NCI-H69 (cell line): Measurements from ENCODE around the gene HBE1.
"Not testable (repeated sequence)": the region's sequence is repeated elsewhere in the genome, so short reads cannot be mapped to it uniquely, and the experiment has no call there.

Experiments
- DNase-seq: peaks from one replicate; lab custom pipeline; 2025; lab: John Stamatoyannopoulos, UW

The HBE1 gene

DNA sequence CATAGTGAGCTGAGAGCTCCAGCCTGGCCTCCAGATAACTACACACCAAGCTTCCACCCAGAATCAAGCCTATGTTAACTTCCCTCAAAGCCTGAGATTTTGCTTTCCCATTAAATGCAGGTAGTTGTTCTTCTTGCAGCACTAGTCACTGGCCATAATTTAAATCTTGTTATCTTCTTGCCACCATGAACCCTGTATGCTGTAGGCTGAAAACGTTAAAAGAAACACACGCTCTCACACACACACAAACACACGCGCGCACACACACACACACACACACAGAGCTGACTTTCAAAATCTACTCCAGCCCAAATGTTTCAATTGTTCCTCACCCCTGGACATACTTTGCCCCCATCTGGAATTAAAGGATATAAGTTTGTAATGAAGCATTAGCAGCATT is 16.3 kb downstream of the HBE1 start:
- DNase-seq, result not testable (repeated sequence)

DNA sequence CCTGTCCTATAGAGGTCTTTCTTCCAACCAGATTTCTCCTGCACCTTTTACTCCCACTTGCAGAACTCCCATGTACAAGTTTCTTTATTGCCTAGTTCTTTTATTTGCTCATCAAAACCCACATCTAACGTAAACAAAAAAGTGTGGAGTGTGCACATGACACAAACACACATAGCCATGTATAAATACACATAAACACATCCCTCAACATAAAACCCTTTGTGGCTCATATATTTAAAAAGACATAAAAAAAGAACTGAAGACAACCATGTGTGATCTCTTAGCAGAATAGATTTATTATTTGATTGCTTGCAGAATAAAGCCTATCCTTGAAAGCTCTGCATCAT is 16.9 kb downstream of the HBE1 start:
- DNase-seq, result no peak

DNA sequence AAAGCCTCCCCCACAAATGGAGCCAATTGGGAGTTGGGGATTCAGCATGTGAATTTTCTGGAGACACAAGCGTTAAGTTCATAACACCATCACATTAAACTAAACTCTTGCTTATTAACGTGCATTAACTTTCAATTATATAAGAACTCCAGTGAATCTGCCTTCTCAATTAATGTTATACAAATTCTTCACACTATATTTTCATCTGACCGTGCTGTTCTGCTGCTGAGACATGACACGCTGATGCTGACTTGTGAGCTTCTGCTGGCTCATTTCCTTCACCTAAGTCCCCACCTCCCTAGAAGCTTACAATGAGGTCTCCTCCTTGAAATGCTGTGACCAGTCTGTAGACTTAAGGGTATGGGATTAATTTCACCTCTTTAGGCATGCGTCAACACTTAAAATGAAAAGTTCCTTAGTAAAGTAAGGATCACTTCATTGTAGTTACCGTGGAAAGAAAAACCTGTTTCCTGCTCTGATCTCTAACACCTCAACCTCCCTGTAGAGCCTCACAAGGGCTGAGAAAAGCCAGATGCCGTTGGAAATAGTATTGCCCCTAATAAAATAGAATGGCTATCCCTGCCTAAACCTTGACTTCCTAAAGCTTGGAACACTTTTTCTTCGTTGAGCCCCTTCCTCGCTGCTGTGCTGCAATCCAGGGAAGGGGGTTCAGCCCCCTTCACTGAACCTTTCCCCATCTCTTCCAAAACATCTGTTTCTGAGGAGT is 17.4 kb downstream of the HBE1 start:
- DNase-seq, result no peak

DNA sequence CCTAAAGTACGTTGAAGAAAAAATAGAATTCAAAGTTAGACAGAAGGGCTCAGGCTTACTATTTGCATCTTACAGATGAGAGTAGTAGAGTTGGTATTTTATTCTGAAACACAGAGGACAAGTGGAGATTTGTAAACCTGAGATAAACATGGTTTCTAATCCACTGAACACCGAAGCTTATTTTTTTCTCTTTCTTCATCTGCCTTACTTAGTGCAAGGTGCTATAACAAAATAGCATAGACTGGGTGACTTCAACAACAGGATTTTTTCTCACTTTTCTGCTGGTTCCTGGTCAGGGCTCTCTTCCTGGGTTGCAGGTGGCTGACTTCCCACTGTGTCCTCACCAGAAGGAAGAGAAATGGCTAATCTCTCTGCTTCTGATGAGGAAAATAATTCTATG is 18.0 kb downstream of the HBE1 start:
- no peak for DNase-seq

DNA sequence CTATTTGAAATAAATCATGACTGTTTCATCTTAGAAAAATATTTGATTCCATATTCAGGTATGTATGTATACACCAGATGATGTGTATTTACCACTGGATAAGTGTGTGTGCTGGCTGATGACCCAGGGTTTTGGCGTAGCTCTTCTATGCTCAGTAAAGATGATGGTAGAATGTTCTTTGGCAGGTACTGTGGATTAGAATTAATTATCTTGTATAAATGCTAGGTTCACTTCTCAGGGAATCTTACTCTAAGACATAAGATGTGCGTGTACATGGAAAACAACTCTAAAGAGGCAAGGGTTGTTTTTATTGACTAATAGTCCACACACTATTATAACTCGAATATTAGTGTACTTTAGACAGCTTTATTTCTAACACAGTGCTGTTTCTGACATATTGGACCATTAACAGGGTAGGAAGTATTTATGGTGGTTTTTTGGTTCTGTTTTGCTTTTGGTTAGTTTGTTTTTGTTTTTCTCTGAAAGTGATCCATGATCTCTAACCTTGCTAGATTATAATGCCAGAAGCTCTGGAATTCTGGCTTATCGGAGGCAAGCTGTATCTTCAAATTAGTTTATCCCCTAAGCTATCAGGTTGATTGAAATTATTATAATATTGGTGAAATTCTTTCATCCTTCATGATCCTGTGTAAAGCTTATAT is 19.1 kb downstream of the HBE1 start:
- DNase-seq, result no peak

DNA sequence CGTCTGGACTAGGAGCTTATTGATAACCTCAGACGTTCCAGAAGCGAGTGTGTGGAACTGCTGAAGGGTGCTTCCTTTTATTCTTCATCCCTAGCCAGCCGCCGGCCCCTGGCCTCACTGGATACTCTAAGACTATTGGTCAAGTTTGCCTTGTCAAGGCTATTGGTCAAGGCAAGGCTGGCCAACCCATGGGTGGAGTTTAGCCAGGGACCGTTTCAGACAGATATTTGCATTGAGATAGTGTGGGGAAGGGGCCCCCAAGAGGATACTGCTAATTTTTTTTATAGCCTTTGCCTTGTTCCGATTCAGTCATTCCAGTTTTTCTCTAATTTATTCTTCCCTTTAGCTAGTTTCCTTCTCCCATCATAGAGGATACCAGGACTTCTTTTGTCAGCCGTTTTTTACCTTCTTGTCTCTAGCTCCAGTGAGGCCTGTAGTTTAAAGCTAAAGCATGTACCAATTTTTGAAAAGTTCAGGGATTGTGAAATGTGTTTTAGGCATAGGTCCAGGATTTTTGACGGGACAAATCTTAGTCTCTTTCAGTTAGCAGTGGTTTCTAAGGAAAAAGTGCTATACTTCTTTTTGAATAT is 19.8 kb downstream of the HBE1 start, which contains the start of gene HBG1:
HBG1 (minus strand) TSS at position 51 of the 590 bp plus-strand sequence. CDS start 53 bp downstream, outside the sequence.
- DNase-seq, result not testable (repeated sequence)

DNA sequence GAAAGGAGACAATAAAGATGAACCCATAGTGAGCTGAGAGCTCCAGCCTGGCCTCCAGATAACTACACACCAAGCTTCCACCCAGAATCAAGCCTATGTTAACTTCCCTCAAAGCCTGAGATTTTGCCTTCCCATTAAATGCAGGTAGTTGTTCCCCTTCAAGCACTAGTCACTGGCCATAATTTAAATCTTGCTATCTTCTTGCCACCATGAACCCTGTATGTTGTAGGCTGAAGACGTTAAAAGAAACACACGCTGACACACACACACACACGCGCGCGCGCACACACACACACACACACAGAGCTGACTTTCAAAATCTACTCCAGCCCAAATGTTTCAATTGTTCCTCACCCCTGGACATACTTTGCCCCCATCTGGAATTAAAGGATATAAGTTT is 21.2 kb downstream of the HBE1 start:
- not testable (repeated sequence) for DNase-seq

DNA sequence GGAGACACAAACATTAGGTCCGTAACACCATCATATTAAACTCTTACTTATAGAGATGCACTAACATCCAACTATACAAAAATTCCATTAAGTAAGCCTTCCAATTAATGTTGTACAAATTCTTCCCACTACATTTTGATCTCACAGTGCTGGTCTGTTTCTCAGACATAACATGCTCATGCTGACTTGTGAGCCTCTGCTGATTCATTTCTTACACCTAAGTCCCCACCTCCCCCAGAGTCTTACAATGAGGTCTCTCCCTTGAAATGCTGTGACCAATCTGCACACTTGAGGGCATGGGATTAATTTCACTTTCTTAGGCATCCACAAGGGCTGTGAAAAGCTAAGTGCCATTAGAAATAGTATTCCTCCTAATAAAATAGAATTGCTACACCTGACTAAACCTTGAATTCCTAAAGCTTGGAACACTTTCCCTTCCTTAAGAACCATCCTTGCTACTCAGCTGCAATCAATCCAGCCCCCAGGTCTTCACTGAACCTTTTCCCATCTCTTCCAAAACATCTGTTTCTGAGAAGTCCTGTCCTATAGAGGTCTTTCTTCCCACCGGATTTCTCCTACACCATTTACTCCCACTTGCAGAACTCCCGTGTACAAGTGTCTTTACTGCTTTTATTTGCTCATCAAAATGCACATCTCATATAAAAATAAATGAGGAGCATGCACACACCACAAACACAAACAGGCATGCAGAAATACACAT is 22.1 kb downstream of the HBE1 start:
- DNase-seq, result no peak

DNA sequence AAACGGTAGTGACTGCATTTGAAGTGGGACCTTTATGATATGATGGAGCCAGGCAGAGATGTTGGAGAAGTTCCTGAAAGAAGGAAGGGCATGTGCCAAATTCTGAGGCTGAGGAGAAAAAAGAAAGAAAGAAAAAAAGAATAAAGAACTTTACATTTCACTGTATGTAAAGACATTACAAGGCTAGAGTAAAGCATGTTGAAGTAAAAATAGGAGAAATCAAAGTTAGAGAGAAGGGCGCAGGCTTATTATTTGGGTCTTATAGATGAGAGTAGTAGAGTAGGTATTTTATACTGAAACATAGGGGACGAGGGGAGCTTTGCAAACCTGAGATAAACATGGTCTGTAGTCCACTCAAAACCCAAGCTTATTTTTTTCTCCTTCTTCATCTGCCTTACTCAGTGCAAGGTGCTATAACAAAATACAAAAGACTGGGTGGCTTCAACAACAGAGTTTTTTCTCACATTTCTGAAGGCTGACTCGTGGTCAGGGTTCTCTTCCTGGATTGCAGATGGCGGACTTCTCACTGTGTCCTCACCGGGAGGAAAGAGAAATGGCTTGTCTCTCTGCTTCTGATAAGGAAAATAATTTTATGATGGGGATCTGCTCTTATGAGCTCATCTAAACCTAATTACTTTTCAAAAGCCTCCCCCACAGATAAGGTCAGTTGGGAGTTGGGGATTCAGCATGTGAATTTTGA is 22.8 kb downstream of the HBE1 start:
- DNase-seq, result no peak

DNA sequence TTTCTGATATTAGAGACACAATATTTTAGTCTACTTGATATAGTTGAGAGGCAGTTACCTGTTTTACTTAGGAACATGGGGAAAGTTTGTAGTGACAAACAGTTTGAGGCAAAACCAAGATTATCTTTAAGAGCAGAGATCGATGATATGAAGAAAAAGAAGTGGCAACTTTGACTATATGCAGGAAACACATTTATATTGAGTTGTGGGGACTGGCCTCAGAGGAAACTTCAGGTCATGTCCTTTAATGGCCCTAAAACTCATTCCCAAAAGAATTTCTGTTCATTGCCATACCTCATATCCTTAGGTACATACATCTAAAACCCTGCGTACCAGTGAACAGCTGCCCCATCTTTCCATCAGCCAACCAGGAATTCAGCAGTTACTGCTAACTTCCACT is 24.6 kb downstream of the HBE1 start:
- DNase-seq, result no peak

DNA sequence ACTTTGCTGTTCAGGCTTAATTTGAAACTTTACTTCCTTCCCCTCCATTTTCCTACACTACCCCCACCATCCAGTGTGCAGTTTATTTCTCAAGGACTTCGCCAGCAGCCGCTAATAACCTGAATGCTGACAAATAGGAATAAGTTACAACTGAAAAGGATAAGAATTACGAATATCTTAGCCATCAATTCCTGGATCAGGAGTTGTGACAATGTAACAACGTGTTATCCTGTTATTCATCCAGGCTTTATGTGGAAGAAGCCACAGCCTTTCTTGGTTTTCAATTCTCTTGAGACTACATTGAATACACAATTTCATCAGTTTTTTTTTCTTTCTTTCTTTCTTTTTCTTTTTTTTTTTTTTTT is 25.9 kb downstream of the HBE1 start:
- no peak for DNase-seq

DNA sequence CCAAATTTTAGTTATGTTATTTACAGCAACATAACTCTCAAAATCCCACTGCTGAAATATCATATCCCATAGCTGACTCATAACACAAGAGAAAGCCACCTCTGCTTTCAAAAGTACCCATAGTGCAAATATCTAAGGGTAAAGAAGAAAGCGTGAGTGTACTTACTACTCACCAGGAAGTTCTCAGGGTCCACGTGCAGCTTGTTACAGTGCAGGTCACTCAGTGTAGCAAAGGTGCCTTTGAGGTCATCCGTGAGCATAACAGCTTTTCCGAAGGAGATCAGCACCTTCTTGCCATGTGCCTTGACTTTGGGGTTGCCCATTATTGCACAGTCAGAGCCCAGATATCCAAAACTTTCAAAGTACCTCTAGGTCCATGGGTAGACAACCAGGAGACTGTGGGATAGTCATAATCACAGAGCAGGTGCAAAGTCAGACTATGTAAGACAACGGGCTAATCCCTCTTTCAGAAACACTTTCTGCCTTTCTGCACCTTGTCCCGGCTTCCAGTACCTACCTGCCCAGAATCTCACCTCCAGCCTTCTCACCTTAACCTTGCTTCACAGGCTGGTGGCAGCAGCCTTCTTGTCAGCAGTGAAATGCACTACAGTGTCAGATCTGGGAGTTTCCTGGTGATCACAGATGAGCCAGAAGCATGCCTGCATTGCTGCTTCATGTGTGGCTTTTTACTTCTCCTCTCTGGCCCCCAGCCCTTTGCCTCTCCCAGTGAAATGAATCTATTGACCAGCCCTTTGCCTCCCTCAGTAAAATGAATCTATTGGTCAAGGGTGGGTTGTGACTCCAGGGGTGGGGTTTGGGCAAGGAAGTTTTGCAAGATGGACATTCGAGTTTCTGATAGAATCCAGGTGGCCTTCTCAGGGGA is 26.6 kb downstream of the HBE1 start:
- DNase-seq, result no peak

DNA sequence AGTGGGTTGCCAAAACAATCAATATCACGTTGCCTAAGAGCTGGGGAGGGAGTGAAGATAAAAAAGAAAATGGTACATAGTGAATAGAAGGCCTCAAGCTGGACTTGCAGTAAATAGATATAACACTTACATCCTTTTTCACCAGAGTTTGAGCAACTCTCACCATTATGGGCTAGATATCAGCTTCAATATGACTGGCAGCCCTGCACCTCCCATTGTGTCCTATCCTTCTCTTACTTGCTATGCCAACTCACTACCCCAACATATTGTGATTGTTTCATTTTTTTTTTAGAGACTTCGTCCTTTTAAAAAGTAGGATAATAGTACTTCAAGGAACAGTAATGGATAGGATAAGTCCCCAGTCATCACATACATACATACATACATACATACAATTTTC is 27.5 kb downstream of the HBE1 start:
- no peak for DNase-seq

DNA sequence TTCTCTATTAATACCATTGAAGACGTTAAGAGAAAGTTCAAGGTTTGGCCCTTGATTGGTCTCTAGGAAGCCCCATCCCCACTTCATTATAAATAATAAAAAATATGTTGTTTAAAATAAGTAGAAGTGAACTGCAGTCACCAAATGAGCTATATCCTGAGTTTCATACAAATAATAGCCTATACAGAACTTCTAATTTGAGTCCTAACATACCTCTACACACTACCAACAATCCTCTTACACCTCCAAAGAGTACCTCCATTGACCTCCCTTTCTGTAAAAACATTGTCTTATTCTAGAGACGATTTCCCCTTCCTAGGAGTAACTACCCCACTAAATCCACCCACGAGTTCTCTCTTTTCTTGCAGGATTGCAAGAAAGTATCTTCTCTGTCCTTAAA is 28.3 kb downstream of the HBE1 start:
- no peak for DNase-seq

DNA sequence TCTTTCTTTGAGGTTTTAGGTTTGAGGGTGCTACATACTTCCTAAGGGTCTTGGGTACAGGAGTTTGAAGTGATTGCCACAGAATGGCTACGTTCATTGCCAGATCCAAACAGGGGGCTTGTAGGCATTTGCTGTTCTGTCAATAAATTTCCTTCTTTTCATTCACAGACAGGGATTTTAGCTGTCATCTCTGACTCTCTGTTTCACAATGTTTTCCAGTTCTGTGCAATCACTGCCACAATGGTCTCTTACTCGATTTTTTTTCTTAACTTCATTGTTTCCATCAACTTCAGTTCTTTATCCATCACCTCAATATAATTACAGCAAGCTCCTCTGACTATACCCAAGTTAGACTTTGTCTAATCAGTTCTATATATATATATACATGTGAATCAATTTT is 29.3 kb downstream of the HBE1 start:
- no peak for DNase-seq

DNA sequence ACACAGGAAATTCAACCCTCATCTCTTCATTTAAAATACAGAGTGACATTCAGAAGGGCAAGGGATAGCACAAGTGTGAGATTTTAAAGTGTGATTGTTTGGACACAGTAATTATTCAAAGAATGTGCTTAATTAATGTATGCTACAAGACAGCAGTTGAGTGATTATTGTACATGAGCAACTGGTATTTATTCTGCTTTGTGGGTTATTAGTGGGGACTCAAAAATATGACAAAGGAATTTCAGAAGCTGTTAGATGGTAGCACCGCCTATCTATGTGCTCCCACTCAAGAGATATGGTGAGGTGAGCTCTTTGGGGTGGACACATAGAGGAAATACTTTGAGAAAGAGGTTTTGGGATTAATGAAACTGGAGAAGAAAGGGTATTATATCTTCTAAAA is 29.7 kb downstream of the HBE1 start:
- no peak for DNase-seq

DNA sequence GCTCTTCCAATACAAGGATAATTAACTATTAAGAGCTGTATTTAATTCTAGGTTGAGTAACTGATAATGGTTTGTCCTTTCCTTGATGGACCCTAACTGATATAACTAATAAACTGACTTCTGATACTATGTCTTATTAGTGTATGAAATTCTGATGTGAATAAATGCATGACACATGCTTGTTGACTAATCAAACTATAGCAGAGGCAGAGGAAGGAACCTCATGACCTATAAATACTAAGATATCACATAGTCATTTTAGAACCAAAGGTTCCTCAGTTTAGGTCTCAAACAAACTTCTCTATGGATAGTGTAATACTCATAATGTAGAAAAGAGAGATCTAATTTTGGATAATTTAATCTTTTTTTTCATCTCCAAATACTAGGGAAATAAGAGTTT is 30.7 kb downstream of the HBE1 start:
- no peak for DNase-seq

DNA sequence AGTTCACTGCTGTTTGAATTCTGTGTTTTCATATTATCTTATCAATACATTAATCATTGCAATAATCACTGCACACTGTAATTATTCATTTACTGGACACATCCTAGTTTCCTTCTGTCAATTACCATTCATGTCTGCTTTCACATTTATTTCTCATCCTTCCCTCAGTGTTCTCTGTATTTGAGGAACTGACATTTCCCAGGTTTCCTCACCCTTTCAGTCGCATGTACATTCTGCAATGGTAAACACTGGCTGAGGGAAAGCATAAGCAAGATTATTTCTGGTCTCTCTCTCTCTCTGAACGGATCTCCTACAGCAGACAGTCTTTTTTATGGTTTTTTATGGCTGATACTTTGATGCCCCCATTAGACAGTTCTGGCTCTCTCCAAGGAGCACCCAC is 31.3 kb downstream of the HBE1 start:
- DNase-seq, result no peak

DNA sequence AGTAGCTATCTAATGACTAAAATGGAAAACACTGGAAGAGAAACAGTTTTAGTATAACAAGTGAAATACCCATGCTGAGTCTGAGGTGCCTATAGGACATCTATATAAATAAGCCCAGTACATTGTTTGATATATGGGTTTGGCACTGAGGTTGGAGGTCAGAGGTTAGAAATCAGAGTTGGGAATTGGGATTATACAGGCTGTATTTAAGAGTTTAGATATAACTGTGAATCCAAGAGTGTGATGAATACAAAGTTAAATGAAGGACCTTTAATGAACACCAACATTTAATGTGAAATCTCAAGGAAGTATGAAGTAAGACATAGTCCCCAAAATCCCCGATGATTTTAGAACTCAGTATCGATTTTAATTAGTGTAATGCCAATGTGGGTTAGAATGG is 32.3 kb downstream of the HBE1 start:
- DNase-seq, result no peak

DNA sequence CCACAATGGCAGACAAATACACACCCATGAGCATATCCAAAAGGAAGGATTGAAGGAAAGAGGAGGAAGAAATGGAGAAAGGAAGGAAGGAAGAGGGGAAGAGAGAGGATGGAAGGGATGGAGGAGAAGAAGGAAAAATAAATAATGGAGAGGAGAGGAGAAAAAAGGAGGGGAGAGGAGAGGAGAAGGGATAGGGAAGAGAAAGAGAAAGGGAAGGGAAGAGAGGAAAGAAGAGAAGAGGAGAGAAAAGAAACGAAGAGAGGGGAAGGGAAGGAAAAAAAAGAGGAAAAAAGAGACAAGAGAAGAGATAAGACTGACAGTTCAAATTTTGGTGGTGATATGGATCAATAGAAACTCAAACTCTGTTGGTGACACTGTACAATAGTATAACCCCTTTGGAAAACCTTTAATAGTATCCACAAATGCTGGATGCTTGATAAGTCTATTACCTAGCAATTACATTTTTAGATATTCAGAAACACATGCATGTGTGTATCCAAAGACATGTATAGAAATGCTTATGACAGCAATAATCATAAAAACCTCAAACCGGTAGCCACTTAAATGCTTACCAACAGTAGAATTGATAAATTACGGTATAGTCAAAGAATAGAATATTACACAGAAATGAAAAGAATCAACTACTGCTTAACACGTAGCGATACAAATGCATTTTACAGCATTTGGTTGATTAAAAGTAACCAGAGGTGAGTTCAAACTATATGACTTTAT is 34.2 kb downstream of the HBE1 start:
- DNase-seq, result no peak

DNA sequence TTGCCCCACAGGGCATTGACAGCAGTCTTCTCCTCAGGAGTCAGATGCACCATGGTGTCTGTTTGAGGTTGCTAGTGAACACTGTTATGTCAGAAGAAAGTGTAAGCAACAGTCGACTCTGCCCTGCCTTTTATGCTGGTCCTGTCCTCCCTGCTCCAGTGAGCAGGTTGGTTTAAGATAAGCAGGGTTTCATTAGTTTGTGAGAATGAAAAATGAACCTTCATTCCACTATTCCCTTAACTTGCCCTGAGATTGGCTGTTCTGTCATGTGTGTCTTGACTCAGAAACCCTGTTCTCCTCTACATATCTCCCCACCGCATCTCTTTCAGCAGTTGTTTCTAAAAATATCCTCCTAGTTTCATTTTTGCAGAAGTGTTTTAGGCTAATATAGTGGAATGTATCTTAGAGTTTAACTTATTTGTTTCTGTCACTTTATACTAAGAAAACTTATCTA is 35.3 kb downstream of the HBE1 start, which contains the start of gene HBD:
HBD (minus strand) TSS at position 103 of the 454 bp plus-strand sequence; CDS start at position 53, 50 bp downstream.
- DNase-seq, result no peak
